Stimulated activated CD4-positive, alpha-beta T cell treated with anti-CD3 and anti-CD28 coated beads, Interleukin-15, amount 100 ng/mL, for 24 hours (primary cell): Measurements from ENCODE around the gene STK39.

ENCODE experiments used
- DNase-seq: peaks from one replicate; pipeline ENCODE4 v3.0.0-alpha.2; 2020

The STK39 gene

DNA sequence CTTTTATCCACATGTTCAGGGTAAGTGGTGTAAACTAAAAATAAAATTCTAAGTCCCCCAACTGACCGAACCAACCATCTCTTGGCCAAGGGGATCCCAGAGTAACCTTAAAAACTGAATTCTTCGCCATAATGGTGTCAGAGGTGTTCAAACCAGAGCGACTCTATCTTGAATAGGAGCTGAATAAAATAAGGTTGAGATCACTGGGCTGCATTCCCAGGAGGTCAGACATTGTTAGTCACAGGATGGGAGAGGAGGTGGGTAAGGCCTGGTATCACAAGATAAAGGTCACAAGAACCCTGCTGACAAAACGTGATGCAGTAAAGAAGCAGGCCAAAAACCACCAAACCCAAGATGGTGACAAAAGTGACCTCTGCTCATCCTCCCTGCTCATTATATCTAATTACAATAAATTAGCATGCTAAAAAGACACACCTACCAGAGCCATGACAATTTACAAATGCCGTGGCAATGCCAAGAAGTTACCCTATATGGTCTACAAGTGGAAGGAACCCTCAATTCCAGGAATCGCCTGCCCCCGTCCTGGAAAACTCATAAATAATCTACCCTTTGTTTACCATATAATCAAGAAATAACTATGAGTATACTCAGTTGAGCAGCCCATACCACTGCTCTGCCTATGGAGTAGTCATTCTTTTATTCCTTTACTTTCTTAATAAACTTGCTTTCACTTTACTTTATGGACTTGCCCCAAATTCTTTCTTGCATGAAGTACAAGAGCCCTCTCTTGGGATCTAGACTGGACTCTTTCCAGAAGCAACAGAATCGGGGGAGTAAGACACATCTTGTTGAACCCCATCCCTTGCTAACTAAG, 302.4 kb downstream of the STK39 start:
- DNase-seq: no peak

DNA sequence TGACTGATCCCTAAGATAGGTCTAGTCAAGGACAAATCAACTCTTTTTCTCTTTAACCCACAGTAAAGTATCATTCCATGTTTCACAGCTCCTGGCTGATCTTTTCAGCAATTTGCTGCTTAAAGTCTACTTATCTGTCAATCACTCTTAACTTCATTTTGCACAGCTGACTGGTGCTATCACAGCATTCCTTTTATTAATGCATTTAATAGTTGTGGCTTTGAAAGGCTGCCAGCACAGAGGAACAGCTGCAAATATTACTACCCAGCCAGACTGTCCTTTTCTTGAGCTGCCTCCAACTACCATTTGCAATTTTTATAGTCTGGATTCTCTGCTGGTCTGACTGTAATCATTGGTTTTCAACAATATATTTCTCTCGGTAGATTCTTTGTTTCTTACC, 303.5 kb downstream of the STK39 start:
- no peak for DNase-seq

- DNase-seq: no peak
These were observed 304.0 kb downstream of the STK39 start for GRCh38 chr2:167943368-167943767.

- no peak for DNase-seq
These were observed 304.9 kb downstream of the STK39 start for GRCh38 chr2:167942366-167943081.

GRCh38 chr2:167941604-167942003, 305.8 kb downstream of the STK39 start:
- no peak for DNase-seq

DNA sequence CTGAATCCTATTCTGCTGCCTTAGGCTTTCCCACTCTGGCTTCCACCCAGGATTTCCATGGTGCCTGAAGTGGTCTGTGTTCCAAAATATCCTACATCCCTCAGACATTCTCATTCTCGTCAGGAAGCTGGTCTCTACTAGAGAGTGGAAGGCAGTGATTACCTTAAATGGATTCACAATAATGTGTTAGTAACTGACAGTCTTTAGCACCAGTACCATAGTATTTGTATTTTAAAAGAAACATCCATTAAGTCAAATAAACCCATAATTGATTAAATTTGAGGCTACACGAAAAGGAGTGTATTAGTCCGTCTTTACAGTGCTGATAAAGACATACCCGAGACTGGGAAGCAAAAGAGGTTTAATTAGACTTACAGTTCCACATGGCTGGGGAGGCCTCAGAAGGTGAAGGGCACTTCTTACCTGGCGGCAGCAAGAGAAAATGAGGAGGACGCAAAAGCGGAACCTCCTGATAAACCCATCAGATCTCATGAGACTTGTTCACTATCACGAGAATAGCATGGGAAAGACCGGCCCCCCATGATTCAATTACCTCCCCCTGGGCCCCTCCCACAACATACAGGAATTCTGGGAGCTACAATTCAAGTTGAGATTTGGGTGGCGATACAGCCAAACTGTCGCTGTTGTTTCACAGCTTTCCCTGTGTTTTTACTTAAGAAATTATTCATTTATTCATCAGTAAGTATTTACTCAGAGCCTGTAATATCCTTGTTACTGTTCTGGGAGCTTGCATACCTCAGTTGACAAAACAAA, 306.5 kb downstream of the STK39 start:
- no peak for DNase-seq

DNA sequence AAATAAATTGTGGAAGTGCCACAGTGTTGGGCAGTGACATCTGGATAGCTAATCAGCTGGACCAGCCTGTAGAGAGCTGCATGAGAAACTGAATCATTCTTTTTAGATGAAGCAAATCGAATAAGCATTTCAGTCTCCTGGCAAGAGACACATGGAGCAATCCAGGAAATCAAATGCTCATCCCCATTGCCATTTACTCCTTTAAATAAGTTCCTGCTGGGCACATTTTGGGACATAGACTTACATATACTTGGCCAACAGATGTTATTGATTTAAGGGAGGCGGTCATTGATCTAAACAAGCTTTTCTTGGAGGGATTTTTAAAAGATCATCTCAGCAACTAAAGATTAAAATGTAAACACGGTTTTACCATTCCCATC, 307.1 kb downstream of the STK39 start:
- no peak for DNase-seq

DNA sequence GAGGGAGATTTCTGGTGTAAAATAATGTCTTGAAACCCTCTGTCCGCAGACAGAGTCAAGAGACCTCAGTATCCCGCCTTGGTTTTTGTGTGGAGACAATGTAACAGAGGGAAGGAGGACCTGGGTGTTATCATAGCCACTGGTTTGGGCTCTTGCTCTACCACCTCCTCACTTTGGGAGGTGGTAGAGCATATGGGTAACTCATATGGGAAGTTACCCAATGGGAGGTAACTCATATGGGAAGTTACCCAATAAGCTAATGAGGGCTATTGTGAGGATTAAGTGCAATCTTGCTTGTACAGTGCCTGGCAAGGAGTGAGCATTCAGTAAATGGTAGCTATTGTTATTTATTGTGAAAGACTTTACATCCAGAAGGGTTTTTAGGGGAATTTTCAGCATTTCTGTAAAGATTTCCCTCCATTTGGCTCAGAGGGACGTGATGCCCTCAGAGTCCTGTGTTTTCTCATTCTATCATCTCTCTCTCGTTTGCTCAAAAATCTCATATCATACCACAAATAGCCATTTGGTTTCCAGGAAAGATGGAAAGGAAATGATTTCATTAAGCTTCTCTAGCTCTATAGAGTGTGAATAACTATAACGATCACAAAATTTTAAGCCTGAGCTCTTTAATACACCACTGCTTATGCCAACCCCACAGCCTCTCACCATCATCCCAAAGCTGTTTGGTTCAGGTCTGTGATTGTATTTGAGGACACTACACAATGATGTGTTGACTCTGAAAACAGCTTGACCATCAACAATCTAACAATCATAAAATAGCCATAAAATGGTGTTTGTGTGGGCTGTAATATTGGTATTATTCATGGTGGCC, 307.7 kb downstream of the STK39 start:
- DNase-seq: no peak

GRCh38 chr2:167937403-167937802, 310.0 kb downstream of the STK39 start:
- DNase-seq: no peak

DNA sequence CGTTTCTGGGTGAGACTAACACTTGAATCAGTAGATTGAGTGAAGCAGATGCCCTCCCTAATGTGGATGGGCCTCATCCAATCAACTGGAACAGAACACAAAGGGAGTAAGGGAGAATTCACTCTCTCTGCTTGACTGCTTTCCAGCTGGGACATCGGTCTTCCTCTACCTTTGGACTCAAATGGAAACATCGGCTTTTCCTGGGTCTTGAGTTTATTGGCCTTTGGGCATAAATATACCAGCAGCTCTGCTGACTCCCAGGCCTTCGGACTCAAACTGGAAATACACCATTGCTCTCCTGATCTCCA, 311.6 kb downstream of the STK39 start:
- DNase-seq: no peak

- DNase-seq: no peak
These were observed 314.1 kb downstream of the STK39 start for GRCh38 chr2:167933097-167933814.

DNA sequence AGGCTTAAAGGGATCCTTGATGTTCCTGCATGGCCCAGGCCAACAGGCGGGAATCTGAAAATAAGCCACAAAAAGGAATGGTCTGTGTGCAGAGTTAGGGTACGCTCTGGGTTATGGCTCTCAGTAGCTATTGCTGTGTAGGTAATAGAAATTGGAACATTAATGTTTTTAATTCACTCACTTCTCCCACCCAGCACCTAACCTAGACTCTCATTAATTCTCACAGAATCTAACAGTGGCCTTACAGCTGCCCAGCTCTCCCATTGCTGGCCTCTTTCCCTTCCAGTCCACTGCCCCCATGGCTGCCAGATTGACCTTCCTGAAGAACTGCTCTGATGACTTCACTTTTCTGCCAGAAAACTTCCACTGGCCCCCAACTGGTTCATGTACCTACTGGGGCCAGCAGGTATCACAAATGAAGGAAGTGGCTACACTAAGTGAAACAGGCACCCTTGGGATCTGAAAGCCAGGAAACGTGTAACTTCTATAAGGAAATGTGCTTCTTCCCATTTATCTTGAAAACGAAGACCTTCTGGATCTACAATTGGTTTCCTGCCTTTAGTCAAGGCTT, 315.2 kb downstream of the STK39 start:
- no peak for DNase-seq

- no peak for DNase-seq
These were observed 317.9 kb downstream of the STK39 start for GRCh38 chr2:167929484-167929883.

- no peak for DNase-seq
These were observed 319.0 kb downstream of the STK39 start for GRCh38 chr2:167928434-167928833.

GRCh38 chr2:167925758-167926157, 321.6 kb downstream of the STK39 start:
- no peak for DNase-seq

GRCh38 chr2:167924556-167924955, 322.8 kb downstream of the STK39 start:
- no peak for DNase-seq

- no peak for DNase-seq
These were observed 330.6 kb downstream of the STK39 start for GRCh38 chr2:167916756-167917155.

GRCh38 chr2:167914969-167915368, 332.4 kb downstream of the STK39 start:
- no peak for DNase-seq

- DNase-seq: no peak
These were observed 338.6 kb downstream of the STK39 start for GRCh38 chr2:167908786-167909185.

- DNase-seq: no peak
These were observed 341.7 kb downstream of the STK39 start for GRCh38 chr2:167905668-167906067.
